GM10266 (cell line): ENCODE results near the gene ARHGEF3.

ENCODE experiments used
- DNase-seq: peaks from one replicate; pipeline ENCODE4 v3.0.0; 2012; ENCODE audit errors: extremely low spot score
- TF ChIP-seq, protein P1 (sequence below): IDR thresholded peaks from 2 replicates; pipeline ENCODE4 v1.5.1; 2012; ENCODE audit warnings: mild to moderate bottlenecking, low read depth; ENCODE audit not compliant: control insufficient read depth, insufficient read depth; ENCODE audit errors: missing control alignments

ARHGEF3 gene

DNA sequence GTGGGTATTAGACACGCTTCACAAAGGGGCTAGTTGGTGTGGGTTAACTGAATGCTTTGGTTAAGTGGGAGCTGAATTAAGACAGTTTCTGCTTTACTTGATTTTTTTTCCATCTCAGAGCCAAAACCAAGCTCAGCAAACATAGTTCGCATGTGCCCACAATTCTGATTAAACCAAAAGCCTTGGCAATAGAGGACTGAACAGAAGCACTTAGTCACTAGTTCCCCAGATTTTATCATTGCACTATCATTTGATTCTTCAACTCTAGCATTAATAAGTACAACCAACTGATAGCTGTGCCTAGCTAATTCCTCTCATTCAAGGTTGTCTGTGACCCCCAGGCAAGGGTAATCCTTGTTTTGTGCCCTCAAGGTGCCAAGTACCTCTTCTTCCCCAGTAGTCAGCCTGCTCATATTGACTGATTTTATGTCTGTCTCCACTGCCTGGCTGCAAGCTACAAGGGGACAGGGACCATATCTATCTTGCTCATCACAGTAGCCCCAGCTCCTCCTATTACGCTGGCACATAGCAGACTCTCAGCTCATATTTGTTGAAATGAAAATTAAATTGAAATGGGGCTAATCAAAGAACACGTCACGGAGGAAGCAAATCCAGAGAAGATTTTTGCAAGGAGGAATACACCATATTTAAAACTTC is 9.9 kb upstream of the ARHGEF3 start:
- TF ChIP-seq, protein P1, sequence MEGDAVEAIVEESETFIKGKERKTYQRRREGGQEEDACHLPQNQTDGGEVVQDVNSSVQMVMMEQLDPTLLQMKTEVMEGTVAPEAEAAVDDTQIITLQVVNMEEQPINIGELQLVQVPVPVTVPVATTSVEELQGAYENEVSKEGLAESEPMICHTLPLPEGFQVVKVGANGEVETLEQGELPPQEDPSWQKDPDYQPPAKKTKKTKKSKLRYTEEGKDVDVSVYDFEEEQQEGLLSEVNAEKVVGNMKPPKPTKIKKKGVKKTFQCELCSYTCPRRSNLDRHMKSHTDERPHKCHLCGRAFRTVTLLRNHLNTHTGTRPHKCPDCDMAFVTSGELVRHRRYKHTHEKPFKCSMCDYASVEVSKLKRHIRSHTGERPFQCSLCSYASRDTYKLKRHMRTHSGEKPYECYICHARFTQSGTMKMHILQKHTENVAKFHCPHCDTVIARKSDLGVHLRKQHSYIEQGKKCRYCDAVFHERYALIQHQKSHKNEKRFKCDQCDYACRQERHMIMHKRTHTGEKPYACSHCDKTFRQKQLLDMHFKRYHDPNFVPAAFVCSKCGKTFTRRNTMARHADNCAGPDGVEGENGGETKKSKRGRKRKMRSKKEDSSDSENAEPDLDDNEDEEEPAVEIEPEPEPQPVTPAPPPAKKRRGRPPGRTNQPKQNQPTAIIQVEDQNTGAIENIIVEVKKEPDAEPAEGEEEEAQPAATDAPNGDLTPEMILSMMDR = no peak
- DNase-seq = no peak

DNA sequence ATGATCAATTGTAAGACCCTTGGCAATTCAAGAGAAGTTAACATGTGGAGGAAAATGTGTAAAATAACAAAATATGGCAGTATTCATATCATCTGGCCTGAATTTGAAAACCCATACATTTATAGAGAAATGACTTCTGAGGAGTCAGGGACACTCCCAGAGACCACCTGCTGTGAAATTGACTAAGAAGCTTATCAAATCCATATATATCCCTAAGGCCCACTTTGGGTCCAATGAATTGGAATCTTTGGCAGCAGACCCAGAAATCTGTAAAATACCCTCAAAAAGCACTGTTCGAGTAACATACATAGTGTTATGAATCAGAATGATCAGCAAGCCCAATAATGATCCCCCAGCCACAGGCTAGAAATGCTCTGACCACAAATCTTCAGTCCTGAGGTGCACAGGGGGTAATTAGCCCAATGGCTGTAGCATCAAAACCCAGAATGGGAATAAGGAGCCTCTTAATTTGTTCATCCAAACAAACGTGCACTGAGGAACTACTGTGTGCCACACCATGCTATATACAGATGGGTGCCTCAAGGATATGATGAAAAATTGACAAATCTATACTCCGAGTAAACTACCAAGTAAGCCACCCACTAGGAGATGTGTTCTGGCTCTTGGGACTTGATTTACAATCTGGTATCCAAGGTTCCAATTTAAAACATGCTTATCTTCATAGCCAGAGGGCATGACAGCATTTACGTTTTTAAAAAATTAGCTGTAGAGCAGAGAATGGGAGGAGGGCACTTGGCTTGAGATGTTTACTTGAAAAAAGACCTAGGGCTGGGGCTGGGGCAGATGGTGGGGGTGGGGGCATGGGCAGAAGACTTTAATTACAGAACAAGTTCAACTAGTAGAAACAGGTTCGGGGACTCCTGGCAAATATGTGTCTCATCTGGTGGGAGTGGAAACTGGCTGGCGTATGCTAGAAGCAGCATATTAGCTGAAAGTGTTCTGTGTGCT is 9.1 kb upstream of the ARHGEF3 start:
- no peak for DNase-seq
- TF ChIP-seq, protein P1 = no peak

DNA sequence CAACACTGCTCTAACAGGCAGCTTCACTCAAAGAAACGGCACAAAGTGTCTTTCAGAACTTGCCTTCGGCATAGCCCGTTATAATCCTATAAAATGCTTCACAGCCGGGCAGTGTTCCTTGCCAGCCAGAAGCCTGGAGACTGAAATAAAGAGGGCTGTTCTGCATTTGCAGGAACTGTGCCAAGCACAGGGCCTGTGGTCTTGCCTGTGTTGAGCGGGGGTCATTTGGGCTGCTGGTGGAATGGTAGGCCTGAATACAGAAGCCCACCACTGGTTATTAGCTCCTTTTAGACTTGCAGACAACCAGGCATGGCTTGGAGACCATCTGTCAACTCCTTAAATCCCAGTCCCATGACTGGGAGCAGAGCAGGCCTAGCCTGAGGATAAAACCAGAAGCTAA is 4.7 kb upstream of the ARHGEF3 start:
- TF ChIP-seq, protein P1 = no peak
- no peak for DNase-seq

DNA sequence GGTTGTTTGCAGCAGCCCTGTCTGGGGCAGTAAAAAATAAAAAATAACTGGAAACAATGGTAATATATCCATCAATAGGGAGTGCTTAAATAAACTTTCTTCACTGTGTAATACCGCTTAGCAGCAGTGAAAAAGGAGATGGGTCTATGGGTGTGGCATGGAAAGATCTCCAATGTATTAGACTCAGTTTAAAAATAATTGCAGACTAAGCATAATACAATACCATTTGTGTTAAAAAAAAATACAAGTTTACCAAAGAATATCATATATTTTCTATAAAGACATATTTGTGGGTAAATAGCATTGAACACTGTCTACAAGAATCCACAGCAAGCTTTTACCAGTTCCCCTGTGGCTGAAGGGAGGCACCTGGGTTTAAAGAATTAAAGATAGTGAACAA is 1.0 kb upstream of the ARHGEF3 start:
- no peak for DNase-seq
- TF ChIP-seq, protein P1 = no peak

DNA sequence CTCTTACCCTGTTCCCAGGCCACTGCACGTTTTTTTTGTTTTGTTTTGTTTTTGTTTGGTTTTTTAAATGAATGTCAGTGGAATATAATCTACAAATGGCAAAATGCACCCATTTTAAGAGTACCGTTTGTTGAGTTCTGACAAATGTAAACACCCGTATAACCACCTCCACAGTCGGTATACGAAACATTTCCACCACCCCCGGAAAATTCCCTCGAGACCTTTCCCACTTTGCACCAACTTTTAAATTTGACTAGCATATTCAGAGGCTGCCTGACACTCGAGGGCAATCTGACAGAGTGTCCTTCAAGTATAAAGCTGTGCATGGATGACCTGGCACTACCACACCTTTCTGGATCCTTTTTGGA is 613 bp upstream of the ARHGEF3 start:
- DNase-seq = no peak
- TF ChIP-seq, protein P1 = no peak

DNA sequence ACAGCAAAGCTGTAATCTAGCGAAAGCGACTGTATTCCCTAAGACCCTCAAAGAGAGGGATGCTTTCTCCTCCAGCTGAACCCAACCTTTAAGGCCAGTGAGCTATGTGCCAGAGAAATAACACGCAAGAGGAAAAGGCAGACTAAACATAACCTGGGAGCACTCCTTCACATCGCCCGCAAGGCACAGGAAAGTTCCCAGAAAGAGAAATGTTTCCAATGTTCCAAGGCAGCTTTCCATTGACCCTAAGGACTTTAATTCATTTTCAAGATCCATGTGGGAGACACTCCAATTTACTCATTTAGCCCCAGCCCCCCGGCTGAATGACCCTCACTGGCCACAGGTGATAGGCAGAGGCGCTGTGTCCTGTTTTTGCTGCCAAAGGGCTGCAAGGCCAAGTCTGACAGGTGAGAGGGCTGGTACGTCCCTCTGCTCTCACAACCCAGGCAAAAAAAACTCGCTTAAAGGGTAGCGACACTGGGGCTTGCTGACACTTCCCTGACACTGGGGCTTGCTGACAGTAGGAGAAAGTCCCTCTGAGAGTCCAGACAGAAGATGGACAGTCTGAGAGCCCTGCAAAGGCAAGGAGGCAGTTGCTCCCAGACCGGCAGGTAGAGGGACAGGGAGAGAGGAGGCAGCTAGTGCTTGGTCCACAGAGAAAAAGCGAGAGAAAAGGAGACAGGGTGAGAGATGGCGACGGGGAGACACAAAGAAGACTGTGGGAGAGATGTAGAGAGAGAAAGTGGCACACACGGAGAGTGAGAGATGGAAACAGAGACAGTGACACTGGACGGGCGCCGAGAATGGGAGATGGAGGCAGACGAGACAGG is 702 bp downstream of the ARHGEF3 start:
- TF ChIP-seq, protein P1 = no peak
- DNase-seq = peak; percentile 28
